Measurements from ENCODE around the gene CPS1. TPM values are rescaled to one million over a fixed set of nuclear protein-coding genes. Genes with fewer than 3 reads are reported as not detected.

The CPS1 gene
- total RNA-seq, 6 donors from 2014 or later: 1.4 to 5.2 (median 1.8) TPM

DNA sequence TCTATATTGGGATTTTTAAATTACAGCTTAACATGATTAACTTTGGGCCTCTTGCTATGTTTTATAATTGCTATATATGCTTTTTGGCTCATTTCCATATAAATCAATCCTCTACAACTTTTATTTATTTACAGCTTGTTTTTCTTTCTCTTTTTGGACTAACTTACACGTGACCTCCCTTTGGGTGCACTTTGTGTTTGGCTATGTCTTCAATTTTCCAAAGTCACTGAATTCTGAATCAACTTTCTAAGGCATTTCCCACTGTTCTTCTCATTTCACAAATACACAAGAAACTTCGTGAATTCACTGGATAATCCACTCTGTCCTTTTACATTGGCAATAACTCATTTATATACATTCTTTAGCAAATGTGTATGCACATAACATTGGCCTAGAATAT lies 5.4 kb upstream of the CPS1 start:
- WGBS, 2 donors: 62 to 81% methylated on average over 2 of the region's 2 CpGs

DNA sequence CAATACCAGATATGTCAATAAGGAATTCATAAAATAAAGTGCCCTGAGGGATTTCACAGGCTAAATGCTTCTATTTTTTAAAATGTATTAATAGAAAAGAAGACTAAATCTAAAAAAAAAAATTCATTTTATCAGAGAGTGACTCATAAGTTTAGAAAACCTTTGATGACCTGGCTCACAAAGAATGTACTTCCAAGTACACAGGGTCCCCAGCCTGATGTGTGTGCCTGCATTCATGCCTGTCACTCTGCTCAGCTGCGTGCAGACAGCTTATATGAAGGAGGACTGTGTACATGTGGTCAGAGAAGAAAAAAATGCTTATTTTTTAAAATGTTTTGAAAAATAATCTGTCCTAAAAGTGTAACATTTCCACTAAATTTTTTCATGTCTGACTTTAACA lies 3.0 kb upstream of the CPS1 start:
- H3K27me3 ChIP-seq: no peaks in the 10 kb centered on the region
- no peak overlapping the region for H3K4me3 ChIP-seq
- H3K27ac ChIP-seq: no peak overlapping the region
- H3K36me3 ChIP-seq: no peaks in the 10 kb centered on the region
- ATAC-seq (ENCODE audit: low FRiP score in 2 of 2): no peak
- no peaks in the 10 kb centered on the region for H3K4me1 ChIP-seq
- WGBS, 2 donors: 56 to 69% methylated on average over 1 of the region's 1 CpG
- H3K9me3 ChIP-seq: no peaks in the 10 kb centered on the region
- TF ChIP-seq EP300 (IDR thresholded peaks at IDR 0.05): no peak
- no peak for TF ChIP-seq POLR2AphosphoS5 (IDR thresholded peaks at IDR 0.05)
- TF ChIP-seq POLR2A (IDR thresholded peaks at IDR 0.05): no peak
- TF ChIP-seq, protein P1, sequence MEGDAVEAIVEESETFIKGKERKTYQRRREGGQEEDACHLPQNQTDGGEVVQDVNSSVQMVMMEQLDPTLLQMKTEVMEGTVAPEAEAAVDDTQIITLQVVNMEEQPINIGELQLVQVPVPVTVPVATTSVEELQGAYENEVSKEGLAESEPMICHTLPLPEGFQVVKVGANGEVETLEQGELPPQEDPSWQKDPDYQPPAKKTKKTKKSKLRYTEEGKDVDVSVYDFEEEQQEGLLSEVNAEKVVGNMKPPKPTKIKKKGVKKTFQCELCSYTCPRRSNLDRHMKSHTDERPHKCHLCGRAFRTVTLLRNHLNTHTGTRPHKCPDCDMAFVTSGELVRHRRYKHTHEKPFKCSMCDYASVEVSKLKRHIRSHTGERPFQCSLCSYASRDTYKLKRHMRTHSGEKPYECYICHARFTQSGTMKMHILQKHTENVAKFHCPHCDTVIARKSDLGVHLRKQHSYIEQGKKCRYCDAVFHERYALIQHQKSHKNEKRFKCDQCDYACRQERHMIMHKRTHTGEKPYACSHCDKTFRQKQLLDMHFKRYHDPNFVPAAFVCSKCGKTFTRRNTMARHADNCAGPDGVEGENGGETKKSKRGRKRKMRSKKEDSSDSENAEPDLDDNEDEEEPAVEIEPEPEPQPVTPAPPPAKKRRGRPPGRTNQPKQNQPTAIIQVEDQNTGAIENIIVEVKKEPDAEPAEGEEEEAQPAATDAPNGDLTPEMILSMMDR (IDR thresholded peaks at IDR 0.05): no peak
- no peak for DNase-seq

More for the DNA sequence above, 5.4 kb upstream of the CPS1 start:
- H3K9me3 ChIP-seq: no peaks in the 10 kb centered on the region
- DNase-seq (no peak), ATAC-seq (ENCODE audit: low FRiP score in 2 of 2) (no peak)
- no peak overlapping the region for H3K4me3 ChIP-seq
- TF ChIP-seq POLR2AphosphoS5 (IDR thresholded peaks at IDR 0.05): no peak
- TF ChIP-seq, protein P1 (IDR thresholded peaks at IDR 0.05): no peak
- no peak for TF ChIP-seq POLR2A (IDR thresholded peaks at IDR 0.05)
- TF ChIP-seq EP300 (IDR thresholded peaks at IDR 0.05): no peak
- H3K4me1 ChIP-seq: no peaks in the 10 kb centered on the region
- no peak overlapping the region for H3K27ac ChIP-seq
- no peaks in the 10 kb centered on the region for H3K27me3 ChIP-seq
- H3K36me3 ChIP-seq: no peaks in the 10 kb centered on the region

DNA sequence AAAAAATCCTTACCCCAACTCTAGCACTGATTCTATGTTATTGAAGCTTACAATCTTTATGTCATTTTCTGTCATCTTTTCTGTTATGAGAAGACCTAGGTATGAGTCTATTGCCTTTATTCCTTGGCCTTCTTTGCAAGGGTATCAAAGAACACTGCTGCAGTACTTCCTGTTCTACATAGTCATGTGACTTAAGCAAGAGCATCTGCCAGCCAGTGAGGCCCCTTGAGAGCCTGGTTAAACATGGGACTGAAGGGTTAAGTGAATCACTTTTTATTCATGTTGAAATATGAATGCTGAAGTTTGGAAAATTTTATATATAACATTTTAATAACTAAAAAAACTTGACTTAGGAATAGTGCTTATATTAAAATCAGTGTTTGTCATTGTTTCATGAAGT lies 844 bp upstream of the CPS1 start:
- Histone ChIP-seq H3K4me1 (no peaks in the 10 kb centered on the region), H3K4me3 (no peak overlapping the region), H3K36me3 (no peaks in the 10 kb centered on the region), H3K9me3 (no peaks in the 10 kb centered on the region), H3K27ac (no peak overlapping the region), H3K27me3 (no peaks in the 10 kb centered on the region)
- TF ChIP-seq, protein P1 (IDR thresholded peaks at IDR 0.05): no peak
- TF ChIP-seq POLR2A (IDR thresholded peaks at IDR 0.05) (no peak), POLR2AphosphoS5 (IDR thresholded peaks at IDR 0.05) (no peak), EP300 (IDR thresholded peaks at IDR 0.05) (no peak)
- ATAC-seq (ENCODE audit: low FRiP score in 2 of 2): no peak
- DNase-seq: no peak

DNA sequence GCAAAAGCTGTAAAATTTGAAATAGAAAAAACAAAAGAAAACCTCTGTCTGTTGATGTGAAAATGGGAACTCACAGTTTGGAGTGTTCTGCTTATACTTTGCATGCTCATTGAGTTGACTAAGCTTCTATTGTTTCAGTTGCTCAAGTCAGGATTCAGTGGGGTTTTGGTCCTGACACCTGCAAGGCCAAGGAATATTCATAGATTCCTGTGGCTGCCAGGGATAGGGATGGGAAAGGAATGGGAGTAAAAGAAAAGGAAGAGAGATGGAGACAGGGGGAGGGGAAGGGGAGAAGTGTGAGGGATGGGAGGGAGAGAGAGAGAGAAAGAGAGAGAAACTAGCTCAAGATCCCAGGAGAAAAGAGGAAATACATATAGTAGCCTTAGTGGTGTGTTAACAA lies 1.3 kb downstream of the CPS1 start:
- Histone ChIP-seq H3K4me1 (no peaks in the 10 kb centered on the region), H3K4me3 (no peak overlapping the region), H3K27ac (no peak overlapping the region), H3K27me3 (no peaks in the 10 kb centered on the region), H3K9me3 (no peaks in the 10 kb centered on the region), H3K36me3 (no peaks in the 10 kb centered on the region)
- ATAC-seq (ENCODE audit: low FRiP score in 2 of 2) (no peak), DNase-seq (no peak)
- TF ChIP-seq POLR2A (IDR thresholded peaks at IDR 0.05) (no peak), EP300 (IDR thresholded peaks at IDR 0.05) (no peak)
- TF ChIP-seq, protein P1 (IDR thresholded peaks at IDR 0.05): no peak

DNA sequence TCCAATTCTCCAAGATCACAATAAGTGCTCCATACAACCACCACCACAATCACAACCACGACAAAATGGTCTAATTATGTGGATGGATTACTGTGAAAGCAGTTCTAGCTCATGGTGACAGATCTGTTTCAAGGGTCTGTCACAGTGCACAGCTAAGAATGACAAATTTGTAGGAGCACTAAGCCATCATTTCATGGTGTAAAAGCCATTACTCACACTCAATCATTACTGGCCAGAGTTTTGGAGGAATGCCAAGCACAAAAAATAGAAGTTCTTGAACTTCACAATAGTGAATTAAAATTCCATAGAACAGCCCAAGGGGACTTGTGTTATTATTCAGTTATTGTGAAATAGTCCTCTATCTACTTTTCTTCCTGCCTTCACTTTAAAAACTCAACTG lies 2.3 kb downstream of the CPS1 start:
- Histone ChIP-seq H3K4me1 (no peaks in the 10 kb centered on the region), H3K4me3 (no peak overlapping the region), H3K27ac (no peak overlapping the region), H3K9me3 (no peaks in the 10 kb centered on the region), H3K36me3 (no peaks in the 10 kb centered on the region), H3K27me3 (no peaks in the 10 kb centered on the region)
- ATAC-seq (ENCODE audit: low FRiP score in 2 of 2) (no peak), DNase-seq (no peak)
- 32 to 44% methylated on average over 1 of the region's 1 CpG for WGBS, 2 donors
- TF ChIP-seq POLR2A (IDR thresholded peaks at IDR 0.05): no peak
- TF ChIP-seq POLR2AphosphoS5 (IDR thresholded peaks at IDR 0.05): no peak
- TF ChIP-seq, protein P1 (IDR thresholded peaks at IDR 0.05): no peak
- no peak for TF ChIP-seq EP300 (IDR thresholded peaks at IDR 0.05)

All from upper lobe of left lung (tissue), 6 donors.